Endothelial cell of umbilical vein (primary cell): Measurements from ENCODE around the gene CES1.

Experiments used
- CTCF ChIP-seq, 2 donors: IDR thresholded peaks; 1 replicate in 1 of 2; 2 replicates in 1 of 2; pipeline ENCODE4 v1.5.1; 2011; ENCODE audit warnings: low read length in 2 of 2, mild to moderate bottlenecking in 2 of 2, moderate library complexity in 2 of 2, control low read depth in 1 of 2, inconsistent platforms in 1 of 2, low read depth in 1 of 2; ENCODE audit not compliant: insufficient read depth in 1 of 2; ENCODE audit errors: extremely low read depth in 1 of 2
- EZH2 ChIP-seq: IDR thresholded peaks from 2 replicates; pipeline ENCODE4 v1.6.1; 2012; ENCODE audit warnings: borderline replicate concordance, low read depth, mild to moderate bottlenecking, moderate library complexity, low read length, inconsistent platforms; ENCODE audit not compliant: severe bottlenecking
- FOS ChIP-seq: IDR thresholded peaks from 2 replicates; pipeline ENCODE4 v1.6.1; 2011; ENCODE audit warnings: mild to moderate bottlenecking, low read length, moderate library complexity, borderline replicate concordance; ENCODE audit not compliant: insufficient read depth
- GATA2 ChIP-seq: IDR thresholded peaks from 2 replicates; pipeline ENCODE4 v1.7.0; 2011; ENCODE audit warnings: low read depth, mild to moderate bottlenecking, moderate library complexity, mixed read lengths, low read length; ENCODE audit not compliant: insufficient read length, insufficient read depth
- JUN ChIP-seq: IDR thresholded peaks from 2 replicates; pipeline ENCODE4 v1.6.1; 2011; ENCODE audit warnings: borderline replicate concordance, low read depth; ENCODE audit not compliant: insufficient read length, insufficient read depth
- MAX ChIP-seq: IDR thresholded peaks from 2 replicates; pipeline ENCODE4 v1.6.1; 2011; ENCODE audit not compliant: insufficient read depth, insufficient read length
- MYC ChIP-seq: IDR thresholded peaks from one replicate; pipeline ENCODE4 v1.6.1; 2011; ENCODE audit warnings: mild to moderate bottlenecking, low read depth, low read length
- POLR2A ChIP-seq: IDR thresholded peaks from 2 replicates; pipeline ENCODE4 v1.6.1; 2012; ENCODE audit warnings: low read depth, mild to moderate bottlenecking, control low read depth, low read length
- POLR2AphosphoS5 ChIP-seq: IDR thresholded peaks from 2 replicates; pipeline ENCODE4 v1.6.1; 2012; ENCODE audit warnings: low read depth, mild to moderate bottlenecking, control low read depth, low read length, moderate library complexity; ENCODE audit not compliant: insufficient read depth

DNA sequence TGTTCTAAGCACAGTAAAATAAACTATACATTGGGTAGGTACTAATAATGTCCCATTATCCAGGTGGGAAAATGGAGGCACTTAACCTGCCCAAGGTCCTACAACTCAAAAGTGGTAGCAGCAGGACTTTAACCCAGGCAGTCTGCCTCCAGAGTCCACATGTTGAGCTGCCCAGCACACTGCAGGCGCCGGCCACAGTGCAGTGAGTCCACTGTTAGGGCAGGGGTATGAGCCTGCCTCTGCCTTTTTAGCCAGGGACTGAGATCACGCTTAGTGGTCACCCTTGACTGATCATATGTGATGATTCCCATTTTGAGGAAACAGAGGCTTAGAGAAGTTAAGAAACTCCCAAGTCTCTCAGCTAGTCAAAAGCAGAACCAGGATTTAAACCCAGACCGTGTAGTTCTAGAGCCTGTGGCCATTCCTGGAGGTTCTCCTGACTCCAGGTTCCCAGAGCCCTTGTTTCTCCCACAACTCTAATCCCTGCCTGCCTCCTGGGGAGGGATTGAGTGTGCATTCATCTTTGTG, 8.4 kb downstream of the CES1 start:
- TF ChIP-seq MAX (no peak), CTCF (IDR thresholded peaks at IDR 0.05; ENCODE audit: extremely low read depth in 1 of 2, insufficient read depth in 1 of 2, low read depth in 1 of 2, low read length in 2 of 2) (no peak), EZH2 (no peak), POLR2A (no peak), MYC (no peak), POLR2AphosphoS5 (no peak), GATA2 (no peak), JUN (no peak), FOS (no peak)
